Astrocyte of the spinal cord (primary cell): ENCODE measurements around the gene PTPRT.

Source experiments
- DNase-seq: peaks from one replicate; pipeline ENCODE4 v3.0.0; 2011; ENCODE audit warnings: low read depth, low spot score
- H3K4me3 ChIP-seq: 2 replicates; pipeline ENCODE4 v1.5.1; 2011; ENCODE audit warnings: low read depth, mild to moderate bottlenecking, low read length, moderate library complexity
- in situ Hi-C: cut with HindIII; loops from 2 replicates; pipeline ENCODE4 v1.10.0; 2017; ENCODE audit warnings: low sequenced_read_pairs
- TF ChIP-seq, protein P1 (sequence below): IDR thresholded peaks from 2 replicates; pipeline ENCODE4 v1.5.1; 2012; ENCODE audit warnings: low read depth, mild to moderate bottlenecking, low read length, inconsistent platforms

PTPRT gene

DNA sequence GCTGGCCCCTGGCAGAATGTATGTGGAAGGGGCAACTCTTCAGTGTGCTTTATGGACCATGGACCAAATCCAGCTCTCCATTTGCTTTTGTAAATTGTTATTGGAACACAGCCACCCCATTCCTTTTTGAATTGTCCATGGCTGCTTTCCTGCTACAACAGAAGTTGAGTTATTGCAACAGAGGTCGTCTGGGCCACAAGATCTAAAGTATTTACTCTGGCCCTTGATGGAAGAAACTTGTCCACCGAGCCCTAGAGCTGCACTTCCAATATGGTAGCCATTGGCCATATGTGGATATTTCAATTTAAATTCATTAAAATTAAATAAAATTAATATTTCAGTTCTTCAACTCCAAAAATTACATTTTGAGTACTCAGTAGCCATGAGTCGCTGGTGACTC, 543.5 kb downstream of the PTPRT start:
- in situ Hi-C loops = no loop called here
- TF ChIP-seq, protein P1, sequence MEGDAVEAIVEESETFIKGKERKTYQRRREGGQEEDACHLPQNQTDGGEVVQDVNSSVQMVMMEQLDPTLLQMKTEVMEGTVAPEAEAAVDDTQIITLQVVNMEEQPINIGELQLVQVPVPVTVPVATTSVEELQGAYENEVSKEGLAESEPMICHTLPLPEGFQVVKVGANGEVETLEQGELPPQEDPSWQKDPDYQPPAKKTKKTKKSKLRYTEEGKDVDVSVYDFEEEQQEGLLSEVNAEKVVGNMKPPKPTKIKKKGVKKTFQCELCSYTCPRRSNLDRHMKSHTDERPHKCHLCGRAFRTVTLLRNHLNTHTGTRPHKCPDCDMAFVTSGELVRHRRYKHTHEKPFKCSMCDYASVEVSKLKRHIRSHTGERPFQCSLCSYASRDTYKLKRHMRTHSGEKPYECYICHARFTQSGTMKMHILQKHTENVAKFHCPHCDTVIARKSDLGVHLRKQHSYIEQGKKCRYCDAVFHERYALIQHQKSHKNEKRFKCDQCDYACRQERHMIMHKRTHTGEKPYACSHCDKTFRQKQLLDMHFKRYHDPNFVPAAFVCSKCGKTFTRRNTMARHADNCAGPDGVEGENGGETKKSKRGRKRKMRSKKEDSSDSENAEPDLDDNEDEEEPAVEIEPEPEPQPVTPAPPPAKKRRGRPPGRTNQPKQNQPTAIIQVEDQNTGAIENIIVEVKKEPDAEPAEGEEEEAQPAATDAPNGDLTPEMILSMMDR = no peak
- DNase-seq = no peak
- H3K4me3 ChIP-seq = no peak overlapping the region

DNA sequence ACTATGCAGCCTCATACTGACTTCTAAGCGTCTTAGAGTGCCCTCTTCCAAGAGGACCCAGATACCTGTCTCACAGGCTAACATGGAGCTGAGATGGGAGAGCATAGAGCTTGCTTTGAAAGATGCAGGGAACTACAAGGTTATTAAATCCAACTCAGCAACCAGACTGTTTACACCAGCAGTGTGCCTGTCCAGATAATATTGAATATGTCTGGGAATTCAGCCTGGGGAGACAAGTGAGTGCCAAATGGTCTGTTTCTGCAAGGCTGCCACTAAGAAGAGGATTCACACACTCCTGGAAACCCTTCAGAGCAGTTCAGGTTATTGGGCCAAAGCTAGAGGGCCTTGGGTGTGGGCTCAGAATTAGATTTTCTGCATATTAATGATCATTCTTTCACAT, 547.8 kb downstream of the PTPRT start:
- in situ Hi-C loops = no loop called here
- TF ChIP-seq, protein P1 = no peak
- no peak for DNase-seq
- no peak overlapping the region for H3K4me3 ChIP-seq

DNA sequence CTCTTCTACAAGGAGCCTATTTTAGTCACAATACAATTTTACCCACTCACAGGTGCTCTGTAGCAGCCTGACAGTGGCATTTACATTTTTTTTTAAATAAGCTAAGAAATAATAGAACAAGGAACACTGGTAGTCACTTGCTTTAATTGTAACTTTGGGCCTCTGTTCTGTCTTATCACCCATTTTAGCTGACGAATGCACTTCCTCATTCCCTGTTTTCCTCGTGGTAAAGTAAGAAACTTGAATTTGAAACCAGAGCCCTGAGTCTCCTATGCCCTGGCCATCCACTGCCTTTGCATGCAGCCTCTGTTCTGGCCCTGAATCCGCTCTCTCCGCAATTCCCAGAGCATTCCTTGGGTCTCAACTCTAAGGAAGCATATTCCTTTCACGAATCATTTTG, 550.6 kb downstream of the PTPRT start:
- TF ChIP-seq, protein P1 = no peak
- in situ Hi-C loops = no loop called here
- no peak for DNase-seq
- H3K4me3 ChIP-seq = no peak overlapping the region

DNA sequence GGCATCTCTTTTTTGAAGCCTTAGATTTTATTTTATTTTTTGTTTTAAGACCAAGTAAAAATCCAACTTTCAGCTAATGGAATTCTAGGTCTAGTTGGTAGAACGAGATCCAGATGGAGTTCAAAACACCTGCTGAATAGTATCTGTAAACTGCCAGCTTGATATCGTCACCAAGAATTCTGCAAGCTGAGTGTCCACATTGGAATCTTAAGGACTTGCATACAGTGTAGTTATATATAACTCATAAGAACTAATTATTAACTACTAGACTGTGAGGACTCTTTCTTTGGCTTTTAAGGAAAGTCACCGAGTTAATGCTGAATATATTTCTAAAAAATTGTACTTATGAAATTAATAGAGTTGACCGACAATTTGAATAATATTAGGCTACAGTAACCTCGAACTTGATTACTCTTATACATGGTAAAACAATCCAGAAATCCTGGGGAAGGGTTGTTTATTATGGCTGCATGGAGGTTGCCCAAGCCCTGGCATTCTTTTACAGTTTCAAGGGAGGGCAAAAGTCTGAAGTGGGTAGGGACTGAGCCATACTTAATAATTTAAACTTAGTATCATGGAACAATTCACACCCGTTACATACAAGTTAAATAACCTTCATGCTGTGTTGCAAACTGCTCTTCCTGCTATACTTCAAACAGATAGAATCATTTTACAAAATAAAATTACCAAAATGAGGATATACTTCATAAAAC, 553.9 kb downstream of the PTPRT start:
- in situ Hi-C loops = no loop called here
- no peak for DNase-seq
- no peak overlapping the region for H3K4me3 ChIP-seq
- TF ChIP-seq, protein P1 = no peak

DNA sequence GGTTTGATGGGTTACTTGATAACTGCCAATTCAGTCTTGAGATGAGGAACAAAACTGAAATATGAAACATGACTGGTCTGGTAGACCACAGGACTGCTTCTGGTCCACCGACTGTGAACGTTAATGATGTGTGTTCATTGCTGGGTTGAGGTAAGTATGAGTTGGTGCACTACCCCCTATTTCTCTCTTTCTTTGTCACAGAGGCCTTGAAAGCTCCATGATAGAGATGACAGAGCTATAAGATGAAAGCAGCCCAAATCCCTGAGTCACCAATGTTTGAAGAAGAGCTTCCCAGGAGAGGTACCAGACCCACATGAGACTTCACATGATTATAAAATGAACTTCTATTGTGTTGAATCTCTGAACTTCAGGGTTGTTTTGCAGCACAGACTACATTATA, 555.5 kb downstream of the PTPRT start:
- H3K4me3 ChIP-seq = no peak overlapping the region
- TF ChIP-seq, protein P1 = no peak
- in situ Hi-C loops = no loop called here
- DNase-seq = no peak

DNA sequence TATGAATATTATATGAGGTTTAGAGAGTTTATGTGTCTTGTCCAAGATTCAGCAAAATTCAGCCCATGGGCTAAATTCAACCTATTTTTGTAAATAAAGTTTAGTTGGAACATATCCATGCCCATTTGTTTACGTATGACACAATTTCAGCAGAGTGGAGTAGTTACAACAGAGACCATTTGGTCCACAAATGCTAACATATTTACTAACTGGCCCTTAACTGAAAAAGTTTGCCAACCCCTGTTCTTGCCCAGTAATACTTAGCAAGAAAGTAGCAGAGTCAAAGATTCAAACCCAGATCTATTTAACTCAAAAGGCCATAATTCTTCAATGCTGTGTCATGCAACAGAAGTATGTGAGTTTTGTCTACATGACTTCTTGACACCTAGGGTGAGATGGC, 561.0 kb downstream of the PTPRT start:
- TF ChIP-seq, protein P1 = no peak
- no peak for DNase-seq
- in situ Hi-C loops = no loop called here
- H3K4me3 ChIP-seq = no peak overlapping the region

DNA sequence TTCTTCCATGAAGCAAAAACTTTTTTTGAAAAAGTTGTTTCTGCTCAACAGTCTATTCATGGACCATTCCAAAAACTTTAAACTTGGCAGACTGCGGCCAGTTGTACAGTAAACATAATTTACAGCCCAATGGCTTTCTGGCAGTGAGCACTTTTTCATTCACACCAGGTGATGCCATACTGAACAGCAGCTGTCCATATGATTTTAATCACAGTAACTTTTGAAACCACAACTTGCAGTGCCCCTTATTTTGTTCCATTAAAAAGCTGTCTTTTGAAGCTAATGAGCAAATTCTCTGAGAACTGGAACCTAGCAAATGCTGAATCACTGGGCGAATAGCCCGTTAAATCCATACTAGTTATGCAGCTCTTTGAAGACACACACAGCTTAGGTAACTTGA, 576.6 kb downstream of the PTPRT start:
- in situ Hi-C loops = no loop called here
- H3K4me3 ChIP-seq = no peak overlapping the region
- TF ChIP-seq, protein P1 = no peak
- DNase-seq = no peak
